D721Med (cell line): Measurements from ENCODE around the gene TMED8.

ENCODE experiments used
- DNase-seq: peaks from one replicate; pipeline ENCODE4 v3.0.0; 2011; ENCODE audit warnings: low spot score; ENCODE audit not compliant: insufficient read length
- FAIRE-seq: peaks from 2 replicates; lab custom pipeline; 2011; peaks lifted over from hg19 to GRCh38; lab: Jason Lieb, UNC
- TF ChIP-seq, protein P1 (sequence below): IDR thresholded peaks from 2 replicates; pipeline ENCODE4 v1.5.1; 2012; ENCODE audit warnings: mild to moderate bottlenecking, control low read depth; ENCODE audit not compliant: insufficient read depth; ENCODE audit errors: missing control alignments

The TMED8 gene

DNA sequence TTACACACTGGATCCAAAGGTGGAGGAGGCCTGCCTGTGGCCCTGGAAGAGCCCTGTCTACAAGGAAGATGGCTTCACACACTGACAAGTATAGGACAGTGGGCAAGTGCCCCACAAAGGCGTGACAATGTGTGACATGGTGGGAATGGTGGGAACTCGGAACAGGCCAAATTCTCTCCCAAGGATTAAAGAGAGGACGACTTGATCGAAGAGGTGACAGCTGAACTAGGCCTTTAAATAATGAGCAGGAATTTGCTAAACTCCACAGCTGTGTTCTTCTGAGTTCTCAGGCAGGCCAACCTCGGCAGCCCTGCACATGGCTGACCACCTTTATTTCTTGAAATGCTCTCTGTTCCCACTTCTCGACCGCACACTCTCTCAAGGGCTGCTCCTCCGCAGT lies 80.0 kb downstream of the TMED8 start:
- DNase-seq (no peak), FAIRE-seq (no peak)
- TF ChIP-seq, protein P1, sequence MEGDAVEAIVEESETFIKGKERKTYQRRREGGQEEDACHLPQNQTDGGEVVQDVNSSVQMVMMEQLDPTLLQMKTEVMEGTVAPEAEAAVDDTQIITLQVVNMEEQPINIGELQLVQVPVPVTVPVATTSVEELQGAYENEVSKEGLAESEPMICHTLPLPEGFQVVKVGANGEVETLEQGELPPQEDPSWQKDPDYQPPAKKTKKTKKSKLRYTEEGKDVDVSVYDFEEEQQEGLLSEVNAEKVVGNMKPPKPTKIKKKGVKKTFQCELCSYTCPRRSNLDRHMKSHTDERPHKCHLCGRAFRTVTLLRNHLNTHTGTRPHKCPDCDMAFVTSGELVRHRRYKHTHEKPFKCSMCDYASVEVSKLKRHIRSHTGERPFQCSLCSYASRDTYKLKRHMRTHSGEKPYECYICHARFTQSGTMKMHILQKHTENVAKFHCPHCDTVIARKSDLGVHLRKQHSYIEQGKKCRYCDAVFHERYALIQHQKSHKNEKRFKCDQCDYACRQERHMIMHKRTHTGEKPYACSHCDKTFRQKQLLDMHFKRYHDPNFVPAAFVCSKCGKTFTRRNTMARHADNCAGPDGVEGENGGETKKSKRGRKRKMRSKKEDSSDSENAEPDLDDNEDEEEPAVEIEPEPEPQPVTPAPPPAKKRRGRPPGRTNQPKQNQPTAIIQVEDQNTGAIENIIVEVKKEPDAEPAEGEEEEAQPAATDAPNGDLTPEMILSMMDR: no peak

DNA sequence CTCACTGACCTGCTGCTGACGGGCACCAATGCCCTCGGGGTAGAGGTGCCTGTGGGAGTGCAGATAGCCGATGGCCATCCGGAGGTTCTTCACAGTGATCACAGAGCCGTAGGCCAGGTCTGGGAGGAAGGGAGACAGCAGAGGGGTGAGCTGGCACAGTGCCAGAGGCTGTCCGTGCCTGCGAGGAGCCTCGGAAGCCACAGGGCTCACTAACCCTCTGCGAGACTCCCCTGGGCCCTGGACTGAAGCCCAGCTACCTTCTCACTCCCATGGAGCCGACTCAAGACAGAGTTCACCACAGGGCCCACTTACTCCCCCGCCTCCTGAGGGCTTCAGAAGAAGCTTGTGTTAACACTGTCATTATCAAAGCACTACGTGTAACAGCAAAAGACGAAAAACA lies 80.7 kb downstream of the TMED8 start:
- TF ChIP-seq, protein P1: no peak
- no peak for FAIRE-seq
- DNase-seq: no peak

DNA sequence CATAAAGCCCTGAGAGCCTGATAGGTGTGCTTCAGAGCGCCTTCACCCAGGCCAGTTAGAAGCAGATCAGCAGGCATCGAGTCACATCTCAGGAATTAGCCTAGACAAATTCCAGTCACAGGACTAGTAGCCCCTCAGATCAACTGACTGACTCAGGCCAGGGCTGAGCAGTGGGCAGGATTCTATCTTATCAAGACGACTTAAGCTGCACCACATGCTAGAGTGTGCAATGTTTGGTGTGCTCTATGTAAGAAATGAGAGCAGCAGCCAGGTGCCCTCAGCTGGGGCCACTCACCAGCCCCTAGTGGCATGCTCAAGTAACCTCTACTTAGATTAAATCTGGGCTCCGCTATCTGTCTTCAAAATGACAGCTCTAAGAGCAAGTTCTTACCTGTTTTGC lies 86.2 kb downstream of the TMED8 start:
- FAIRE-seq: no peak
- TF ChIP-seq, protein P1: no peak
- no peak for DNase-seq

DNA sequence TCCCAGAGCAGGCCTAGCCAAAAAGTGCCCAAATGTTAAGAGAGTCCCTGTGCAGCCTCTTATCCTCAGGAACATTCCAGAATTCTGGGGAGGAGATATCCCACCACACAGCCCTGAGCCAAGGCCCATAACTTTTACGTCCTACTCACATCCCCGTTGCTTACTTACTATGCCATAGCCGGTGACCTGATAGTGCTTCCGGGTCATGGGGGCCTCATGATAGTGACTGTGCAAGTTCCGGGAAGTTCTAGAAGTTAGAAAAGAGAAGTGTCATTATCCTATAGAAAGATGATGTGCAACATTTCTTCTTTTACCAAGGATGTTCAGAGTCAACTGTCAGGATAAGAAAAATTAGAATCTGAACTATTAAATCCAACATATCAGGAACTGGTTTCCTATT lies 90.3 kb downstream of the TMED8 start:
- FAIRE-seq: no peak
- TF ChIP-seq, protein P1: no peak
- no peak for DNase-seq
